Measurements from ENCODE around the gene KCNQ5.

Gene KCNQ5

DNA sequence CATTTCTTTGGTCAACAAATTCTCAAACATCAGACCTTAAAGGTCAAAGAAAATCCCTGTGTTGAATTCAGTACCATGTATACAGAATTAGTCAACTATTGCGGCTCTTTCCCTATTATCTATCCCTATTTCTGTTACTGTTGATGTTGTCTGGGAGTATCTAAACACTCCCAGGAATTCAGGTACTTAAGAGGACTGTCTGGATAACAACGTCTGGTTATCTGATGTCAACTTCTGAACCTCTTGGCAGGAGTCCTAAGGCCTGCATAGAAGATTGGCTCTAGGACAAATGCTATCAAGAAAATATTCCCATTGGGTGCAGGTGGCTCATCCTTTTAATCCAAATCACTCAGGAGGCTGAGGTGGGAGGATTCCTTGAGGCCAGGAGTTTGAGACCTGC is 347.8 kb downstream of the KCNQ5 start:
- Histone ChIP-seq H3K4me3 (ENCODE audit: low read length) (no peak overlapping the region), H3K9me2 (replicated peaks; ENCODE audit: control insufficient read depth, low read length) (no peaks in the 10 kb centered on the region), H3K27me3 (ENCODE audit: control insufficient read depth, low read length) (no peaks in the 10 kb centered on the region), H3K36me3 (ENCODE audit: control insufficient read depth, low read length) (0 out of 2 replicates have a peak, but pooled peaks cover 4% of the 10 kb centered on the region), H3K4me1 (ENCODE audit: control insufficient read depth, low read length) (no peaks in the 10 kb centered on the region), H3K79me2 (ENCODE audit: control insufficient read depth, low read length) (no peaks in the 10 kb centered on the region), H3K9me3 (ENCODE audit: control insufficient read depth, insufficient read depth, low read length) (no peaks in the 10 kb centered on the region), H3K27ac (ENCODE audit: low read depth, low read length) (no peak overlapping the region), H3F3A (ENCODE audit: control insufficient read depth, insufficient read depth) (no peaks in the 10 kb centered on the region), H3K4me2 (ENCODE audit: low read length) (no peak overlapping the region), H4K20me1 (ENCODE audit: control insufficient read depth, insufficient read depth, low read depth, low read length) (no peaks in the 10 kb centered on the region)
- TF ChIP-seq, protein P1, sequence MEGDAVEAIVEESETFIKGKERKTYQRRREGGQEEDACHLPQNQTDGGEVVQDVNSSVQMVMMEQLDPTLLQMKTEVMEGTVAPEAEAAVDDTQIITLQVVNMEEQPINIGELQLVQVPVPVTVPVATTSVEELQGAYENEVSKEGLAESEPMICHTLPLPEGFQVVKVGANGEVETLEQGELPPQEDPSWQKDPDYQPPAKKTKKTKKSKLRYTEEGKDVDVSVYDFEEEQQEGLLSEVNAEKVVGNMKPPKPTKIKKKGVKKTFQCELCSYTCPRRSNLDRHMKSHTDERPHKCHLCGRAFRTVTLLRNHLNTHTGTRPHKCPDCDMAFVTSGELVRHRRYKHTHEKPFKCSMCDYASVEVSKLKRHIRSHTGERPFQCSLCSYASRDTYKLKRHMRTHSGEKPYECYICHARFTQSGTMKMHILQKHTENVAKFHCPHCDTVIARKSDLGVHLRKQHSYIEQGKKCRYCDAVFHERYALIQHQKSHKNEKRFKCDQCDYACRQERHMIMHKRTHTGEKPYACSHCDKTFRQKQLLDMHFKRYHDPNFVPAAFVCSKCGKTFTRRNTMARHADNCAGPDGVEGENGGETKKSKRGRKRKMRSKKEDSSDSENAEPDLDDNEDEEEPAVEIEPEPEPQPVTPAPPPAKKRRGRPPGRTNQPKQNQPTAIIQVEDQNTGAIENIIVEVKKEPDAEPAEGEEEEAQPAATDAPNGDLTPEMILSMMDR (IDR thresholded peaks at IDR 0.05; ENCODE audit: low read depth, low read length, poor library complexity, severe bottlenecking): no peak
- no peak for TF ChIP-seq EZH2phosphoT487 (IDR thresholded peaks at IDR 0.05; ENCODE audit: borderline replicate concordance, low read length)

DNA sequence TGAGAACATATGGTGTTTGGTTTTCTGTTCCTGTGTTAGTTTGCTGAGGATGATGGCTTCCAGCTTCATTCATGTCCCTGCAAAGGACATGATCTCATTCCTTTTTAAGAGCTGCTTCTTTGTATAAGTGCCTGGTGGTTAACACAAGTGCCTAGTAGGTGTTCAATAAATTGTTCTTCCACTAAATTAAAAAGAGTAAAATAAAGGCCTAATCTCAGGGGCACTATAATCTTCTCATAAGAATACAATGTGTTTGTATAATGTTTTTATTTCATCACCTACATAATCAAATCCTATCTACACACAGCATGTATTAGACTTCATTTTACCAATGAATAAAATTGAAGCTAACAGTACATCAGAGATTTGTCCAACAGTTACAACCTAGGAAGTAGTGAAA is 350.7 kb downstream of the KCNQ5 start:
- Histone ChIP-seq H3K9me3 (ENCODE audit: control insufficient read depth, insufficient read depth, low read length) (no peaks in the 10 kb centered on the region), H3K79me2 (ENCODE audit: control insufficient read depth, low read length) (no peaks in the 10 kb centered on the region), H3K27me3 (ENCODE audit: control insufficient read depth, low read length) (no peaks in the 10 kb centered on the region), H3F3A (ENCODE audit: control insufficient read depth, insufficient read depth) (no peaks in the 10 kb centered on the region), H3K36me3 (ENCODE audit: control insufficient read depth, low read length) (no peaks in the 10 kb centered on the region; the same call in 1 of the 2 replicates), H4K20me1 (ENCODE audit: control insufficient read depth, insufficient read depth, low read depth, low read length) (no peaks in the 10 kb centered on the region), H3K4me2 (ENCODE audit: low read length) (no peak overlapping the region), H3K4me3 (ENCODE audit: low read length) (no peak overlapping the region), H3K4me1 (ENCODE audit: control insufficient read depth, low read length) (peaks cover 13% of the 10 kb centered on the region), H3K27ac (ENCODE audit: low read depth, low read length) (no peak overlapping the region), H3K9me2 (replicated peaks; ENCODE audit: control insufficient read depth, low read length) (no peaks in the 10 kb centered on the region)
- TF ChIP-seq EZH2phosphoT487 (IDR thresholded peaks at IDR 0.05; ENCODE audit: borderline replicate concordance, low read length): no peak
- TF ChIP-seq, protein P1 (IDR thresholded peaks at IDR 0.05; ENCODE audit: low read depth, low read length, poor library complexity, severe bottlenecking): no peak

DNA sequence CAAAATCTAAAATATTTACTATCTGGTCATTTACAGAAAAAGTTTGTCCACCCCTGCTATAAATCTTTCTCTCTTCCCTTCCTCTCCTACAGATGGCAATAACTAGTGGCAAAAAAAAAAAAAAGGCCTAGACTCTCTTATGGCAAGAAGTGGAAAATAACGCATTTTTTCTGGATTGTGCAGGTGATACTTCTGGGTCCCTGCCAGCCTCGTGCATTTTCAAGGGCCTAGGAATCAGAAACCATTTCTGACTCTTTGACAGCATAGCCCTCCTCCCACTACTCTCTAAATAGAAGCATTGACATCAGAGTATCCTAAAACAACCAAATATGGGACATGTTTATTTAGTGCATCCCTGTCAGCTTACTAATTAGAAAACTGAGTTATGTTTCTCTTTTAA is 352.4 kb downstream of the KCNQ5 start:
- Histone ChIP-seq H3K79me2 (ENCODE audit: control insufficient read depth, low read length) (peaks cover 5% of the 10 kb centered on the region; the same call in 1 of the 2 replicates), H3K9me3 (ENCODE audit: control insufficient read depth, insufficient read depth, low read length) (no peaks in the 10 kb centered on the region), H3K27ac (ENCODE audit: low read depth, low read length) (no peak overlapping the region), H3K27me3 (ENCODE audit: control insufficient read depth, low read length) (no peaks in the 10 kb centered on the region), H3K9me2 (replicated peaks; ENCODE audit: control insufficient read depth, low read length) (no peaks in the 10 kb centered on the region), H3K36me3 (ENCODE audit: control insufficient read depth, low read length) (peaks cover 7% of the 10 kb centered on the region), H3F3A (ENCODE audit: control insufficient read depth, insufficient read depth) (no peaks in the 10 kb centered on the region), H4K20me1 (ENCODE audit: control insufficient read depth, insufficient read depth, low read depth, low read length) (no peaks in the 10 kb centered on the region), H3K4me1 (ENCODE audit: control insufficient read depth, low read length) (peaks cover 13% of the 10 kb centered on the region), H3K4me2 (ENCODE audit: low read length) (no peak overlapping the region), H3K4me3 (ENCODE audit: low read length) (no peak overlapping the region)
- TF ChIP-seq EZH2phosphoT487 (IDR thresholded peaks at IDR 0.05; ENCODE audit: borderline replicate concordance, low read length): no peak
- TF ChIP-seq, protein P1 (IDR thresholded peaks at IDR 0.05; ENCODE audit: low read depth, low read length, poor library complexity, severe bottlenecking): no peak

Data from DOHH2 (cell line).